ENCODE data around the gene RFC2. TPM values are rescaled to one million over a fixed set of nuclear protein-coding genes. Genes with fewer than 3 reads are reported as not detected.

The RFC2 gene
- total and polyA plus RNA-seq, 10 of the 15 experiments (the other 5 are each of a cell fraction or from before 2014, with no cell fraction given): 25.8 to 145 (median 90.9) TPM

- TF ChIP-seq BCL11A (IDR thresholded peaks at IDR 0.05; ENCODE audit: low read depth, low read length) (no peak), YY1 (IDR thresholded peaks at IDR 0.05; ENCODE audit: low read depth, low read length) (no peak), SKIL (IDR thresholded peaks at IDR 0.05; ENCODE audit: low read depth, poor library complexity, severe bottlenecking) (no peak), CREM (IDR thresholded peaks at IDR 0.05; ENCODE audit: low read depth) (no peak), HDGF (IDR thresholded peaks at IDR 0.05) (0 out of 2 replicates have a peak, but pooled peaks have one; percentile 33), EP300 (IDR thresholded peaks at IDR 0.05; ENCODE audit: borderline replicate concordance in 1 of 2, control insufficient read depth in 1 of 2, low read depth in 2 of 2, low read length in 2 of 2) (no peak), NFYB (IDR thresholded peaks at IDR 0.05; ENCODE audit: insufficient read depth, low read depth, low read length) (no peak), ZNF24 (IDR thresholded peaks at IDR 0.05) (0 out of 2 replicates have a peak, but pooled peaks have one; percentile 32), HDAC6 (IDR thresholded peaks at IDR 0.05; ENCODE audit: unreplicated experiment) (no peak), RAD51 (IDR thresholded peaks at IDR 0.05) (no peak), BACH1 (IDR thresholded peaks at IDR 0.05; ENCODE audit: borderline replicate concordance) (no peak), CREB1 (IDR thresholded peaks at IDR 0.05; ENCODE audit: low read depth) (no peak), IRF4 (IDR thresholded peaks at IDR 0.05; ENCODE audit: low read depth, low read length) (no peak), MTA2 (IDR thresholded peaks at IDR 0.05; ENCODE audit: low read depth) (0 out of 2 replicates have a peak, but pooled peaks have one; percentile 19), ZSCAN29 (IDR thresholded peaks at IDR 0.05) (no peak), ATF2 (IDR thresholded peaks at IDR 0.05; ENCODE audit: low read length) (no peak), SIN3A (IDR thresholded peaks at IDR 0.05; ENCODE audit: low read depth, low read length) (no peak), NFIC (IDR thresholded peaks at IDR 0.05; ENCODE audit: low read depth, low read length) (no peak), IKZF2 (IDR thresholded peaks at IDR 0.05) (peak in 1 of 2 experiments; percentile 55; a peak in 1 of 4 replicates), BRCA1 (IDR thresholded peaks at IDR 0.05; ENCODE audit: low read depth, low read length) (no peak)
- TF ChIP-seq, protein P1, sequence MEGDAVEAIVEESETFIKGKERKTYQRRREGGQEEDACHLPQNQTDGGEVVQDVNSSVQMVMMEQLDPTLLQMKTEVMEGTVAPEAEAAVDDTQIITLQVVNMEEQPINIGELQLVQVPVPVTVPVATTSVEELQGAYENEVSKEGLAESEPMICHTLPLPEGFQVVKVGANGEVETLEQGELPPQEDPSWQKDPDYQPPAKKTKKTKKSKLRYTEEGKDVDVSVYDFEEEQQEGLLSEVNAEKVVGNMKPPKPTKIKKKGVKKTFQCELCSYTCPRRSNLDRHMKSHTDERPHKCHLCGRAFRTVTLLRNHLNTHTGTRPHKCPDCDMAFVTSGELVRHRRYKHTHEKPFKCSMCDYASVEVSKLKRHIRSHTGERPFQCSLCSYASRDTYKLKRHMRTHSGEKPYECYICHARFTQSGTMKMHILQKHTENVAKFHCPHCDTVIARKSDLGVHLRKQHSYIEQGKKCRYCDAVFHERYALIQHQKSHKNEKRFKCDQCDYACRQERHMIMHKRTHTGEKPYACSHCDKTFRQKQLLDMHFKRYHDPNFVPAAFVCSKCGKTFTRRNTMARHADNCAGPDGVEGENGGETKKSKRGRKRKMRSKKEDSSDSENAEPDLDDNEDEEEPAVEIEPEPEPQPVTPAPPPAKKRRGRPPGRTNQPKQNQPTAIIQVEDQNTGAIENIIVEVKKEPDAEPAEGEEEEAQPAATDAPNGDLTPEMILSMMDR (IDR thresholded peaks at IDR 0.05 in 2 of 3, conservative IDR thresholded peaks at IDR 0.05 in 1 of 3; ENCODE audit: control insufficient read depth in 2 of 3, extremely low read depth in 1 of 3, insufficient read depth in 1 of 3, low read depth in 3 of 3, low read length in 3 of 3): peak; percentile 93 to 95 (median 93)
- TF ChIP-seq, protein P2, sequence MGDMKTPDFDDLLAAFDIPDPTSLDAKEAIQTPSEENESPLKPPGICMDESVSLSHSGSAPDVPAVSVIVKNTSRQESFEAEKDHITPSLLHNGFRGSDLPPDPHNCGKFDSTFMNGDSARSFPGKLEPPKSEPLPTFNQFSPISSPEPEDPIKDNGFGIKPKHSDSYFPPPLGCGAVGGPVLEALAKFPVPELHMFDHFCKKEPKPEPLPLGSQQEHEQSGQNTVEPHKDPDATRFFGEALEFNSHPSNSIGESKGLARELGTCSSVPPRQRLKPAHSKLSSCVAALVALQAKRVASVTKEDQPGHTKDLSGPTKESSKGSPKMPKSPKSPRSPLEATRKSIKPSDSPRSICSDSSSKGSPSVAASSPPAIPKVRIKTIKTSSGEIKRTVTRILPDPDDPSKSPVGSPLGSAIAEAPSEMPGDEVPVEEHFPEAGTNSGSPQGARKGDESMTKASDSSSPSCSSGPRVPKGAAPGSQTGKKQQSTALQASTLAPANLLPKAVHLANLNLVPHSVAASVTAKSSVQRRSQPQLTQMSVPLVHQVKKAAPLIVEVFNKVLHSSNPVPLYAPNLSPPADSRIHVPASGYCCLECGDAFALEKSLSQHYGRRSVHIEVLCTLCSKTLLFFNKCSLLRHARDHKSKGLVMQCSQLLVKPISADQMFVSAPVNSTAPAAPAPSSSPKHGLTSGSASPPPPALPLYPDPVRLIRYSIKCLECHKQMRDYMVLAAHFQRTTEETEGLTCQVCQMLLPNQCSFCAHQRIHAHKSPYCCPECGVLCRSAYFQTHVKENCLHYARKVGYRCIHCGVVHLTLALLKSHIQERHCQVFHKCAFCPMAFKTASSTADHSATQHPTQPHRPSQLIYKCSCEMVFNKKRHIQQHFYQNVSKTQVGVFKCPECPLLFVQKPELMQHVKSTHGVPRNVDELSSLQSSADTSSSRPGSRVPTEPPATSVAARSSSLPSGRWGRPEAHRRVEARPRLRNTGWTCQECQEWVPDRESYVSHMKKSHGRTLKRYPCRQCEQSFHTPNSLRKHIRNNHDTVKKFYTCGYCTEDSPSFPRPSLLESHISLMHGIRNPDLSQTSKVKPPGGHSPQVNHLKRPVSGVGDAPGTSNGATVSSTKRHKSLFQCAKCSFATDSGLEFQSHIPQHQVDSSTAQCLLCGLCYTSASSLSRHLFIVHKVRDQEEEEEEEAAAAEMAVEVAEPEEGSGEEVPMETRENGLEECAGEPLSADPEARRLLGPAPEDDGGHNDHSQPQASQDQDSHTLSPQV (IDR thresholded peaks at IDR 0.05): 0 out of 2 replicates have a peak, but pooled peaks have one; percentile 77
Measured at GRCh38 chr7:74206589-74207120, 47.5 kb downstream of the RFC2 start (continued).
